Measurements from ENCODE around the gene NSDHL. TPM values are rescaled to one million over a fixed set of nuclear protein-coding genes. Genes with fewer than 3 reads are reported as not detected.

The NSDHL gene
- total RNA-seq, 1 experiment from 2014 or later: 31.6 TPM

DNA sequence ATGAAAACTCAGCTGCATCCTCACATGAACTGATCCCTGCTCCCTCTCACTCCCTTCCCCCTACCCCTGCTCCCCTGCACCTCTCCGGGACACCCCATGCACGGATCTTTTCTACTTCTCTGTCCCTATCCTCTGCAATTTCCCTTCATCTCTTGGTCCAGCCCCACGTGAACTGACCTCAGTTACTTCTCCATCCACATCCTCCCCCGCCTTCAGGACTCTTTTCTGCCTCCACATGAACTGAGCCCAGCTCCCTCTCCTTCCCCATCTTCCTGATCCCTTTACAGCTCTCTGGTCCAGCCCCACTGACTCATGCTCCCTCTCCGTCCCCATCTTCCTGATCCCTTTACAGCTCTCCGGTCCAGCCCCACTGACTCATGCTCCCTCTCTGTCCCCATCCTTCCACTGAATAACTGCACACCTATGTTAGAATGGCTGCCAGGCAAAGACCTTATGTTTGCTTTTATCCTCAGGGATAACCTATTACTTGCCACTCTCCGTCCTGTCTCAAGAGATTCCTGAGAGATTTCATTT lies 6.0 kb upstream of the NSDHL start:
- H2BK5ac ChIP-seq (ENCODE audit: insufficient read length, low read length): no peak overlapping the region
- H3K4ac ChIP-seq (ENCODE audit: low read depth, low read length): no peak overlapping the region
- H3K27me3 Mint-ChIP-seq (ENCODE audit: low read depth): peaks cover 2% of the 10 kb centered on the region; the same call in 1 of the 2 replicates
- no peak overlapping the region for H3K4me2 ChIP-seq (ENCODE audit: insufficient read depth, insufficient read length, low read length)
- no peak overlapping the region for H4K8ac ChIP-seq (replicated peaks; ENCODE audit: insufficient read length, low read depth, low read length)
- H3K14ac ChIP-seq (ENCODE audit: insufficient read depth, low read length): no peak overlapping the region
- H3K18ac ChIP-seq (ENCODE audit: insufficient read length, low read depth, low read length): no peak overlapping the region
- no peak overlapping the region for H3K27ac Mint-ChIP-seq
- H4K20me1 ChIP-seq (ENCODE audit: control insufficient read depth, insufficient read depth, insufficient read length): peaks cover 3% of the 10 kb centered on the region
- H3K4me1 Mint-ChIP-seq: peaks cover 2 to 3% of the 10 kb centered on the region in 2 experiments; a peak in 1 of 4 replicates
- H3K79me1 ChIP-seq (ENCODE audit: insufficient read depth, low read depth, low read length, poor library complexity, severe bottlenecking): no peaks in the 10 kb centered on the region
- H3K27me3 ChIP-seq (ENCODE audit: insufficient read depth, low read length): no peaks in the 10 kb centered on the region
- peaks cover 31 to 56% of the 10 kb centered on the region in 2 experiments for H3K9me3 Mint-ChIP-seq
- peaks cover 4 to 9% (median 5%) of the 10 kb centered on the region in 3 experiments; a peak in 4 of 7 replicates for H3K36me3 Mint-ChIP-seq (ENCODE audit: insufficient read depth in 1 of 3, low read depth in 3 of 3)
- H3K9me3 ChIP-seq (ENCODE audit: control insufficient read depth, low read depth, low read length): peaks cover 65% of the 10 kb centered on the region
- H2BK15ac ChIP-seq (ENCODE audit: low read depth, low read length): no peak overlapping the region
- H3K9ac ChIP-seq (ENCODE audit: extremely low read depth, insufficient read length, low read length): no peak overlapping the region
- H2BK120ac ChIP-seq (ENCODE audit: low read depth, low read length, poor library complexity, severe bottlenecking): no peak overlapping the region
- no peak overlapping the region for H2BK20ac ChIP-seq (ENCODE audit: low read depth, low read length, poor library complexity, severe bottlenecking)
- H2AFZ ChIP-seq (ENCODE audit: low read length): no peak overlapping the region
- H2BK12ac ChIP-seq (ENCODE audit: insufficient read length, low read depth, low read length): no peak overlapping the region
- WGBS (ENCODE audit: extremely low coverage, insufficient read length, low lambda C conversion rate): no CpG with 5 or more reads among the region's 7 CpGs
- H4K91ac ChIP-seq (ENCODE audit: insufficient read length, low read depth, low read length): no peak overlapping the region
- no peak overlapping the region for H2AK5ac ChIP-seq (ENCODE audit: insufficient read length, low read length)
- H3T11ph ChIP-seq (ENCODE audit: low read length): no peak overlapping the region
- H3K4me3 Mint-ChIP-seq: no peak overlapping the region
- no peaks in the 10 kb centered on the region for H3K79me2 ChIP-seq (ENCODE audit: insufficient read depth, low read length)
- H3K27ac ChIP-seq (ENCODE audit: insufficient read length, low read depth, low read length): no peak overlapping the region
- no peak overlapping the region for H3K23ac ChIP-seq (ENCODE audit: insufficient read length, low read depth, low read length)
- DNase-seq: no peak
- no peaks in the 10 kb centered on the region for H3K4me1 ChIP-seq (ENCODE audit: insufficient read depth, low read length)
- H3K23me2 ChIP-seq (ENCODE audit: insufficient read length, low read depth, low read length, poor library complexity, severe bottlenecking): no peaks in the 10 kb centered on the region
- no peak overlapping the region for H3K56ac ChIP-seq (ENCODE audit: insufficient read length, low read depth, low read length)
- TF ChIP-seq, protein P1, sequence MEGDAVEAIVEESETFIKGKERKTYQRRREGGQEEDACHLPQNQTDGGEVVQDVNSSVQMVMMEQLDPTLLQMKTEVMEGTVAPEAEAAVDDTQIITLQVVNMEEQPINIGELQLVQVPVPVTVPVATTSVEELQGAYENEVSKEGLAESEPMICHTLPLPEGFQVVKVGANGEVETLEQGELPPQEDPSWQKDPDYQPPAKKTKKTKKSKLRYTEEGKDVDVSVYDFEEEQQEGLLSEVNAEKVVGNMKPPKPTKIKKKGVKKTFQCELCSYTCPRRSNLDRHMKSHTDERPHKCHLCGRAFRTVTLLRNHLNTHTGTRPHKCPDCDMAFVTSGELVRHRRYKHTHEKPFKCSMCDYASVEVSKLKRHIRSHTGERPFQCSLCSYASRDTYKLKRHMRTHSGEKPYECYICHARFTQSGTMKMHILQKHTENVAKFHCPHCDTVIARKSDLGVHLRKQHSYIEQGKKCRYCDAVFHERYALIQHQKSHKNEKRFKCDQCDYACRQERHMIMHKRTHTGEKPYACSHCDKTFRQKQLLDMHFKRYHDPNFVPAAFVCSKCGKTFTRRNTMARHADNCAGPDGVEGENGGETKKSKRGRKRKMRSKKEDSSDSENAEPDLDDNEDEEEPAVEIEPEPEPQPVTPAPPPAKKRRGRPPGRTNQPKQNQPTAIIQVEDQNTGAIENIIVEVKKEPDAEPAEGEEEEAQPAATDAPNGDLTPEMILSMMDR (conservative IDR thresholded peaks at IDR 0.05): no peak
- no peak overlapping the region for H4K5ac ChIP-seq (ENCODE audit: insufficient read length, low read depth, low read length)

Measured in H9 (cell line).